Endothelial cell of umbilical vein (primary cell): ENCODE measurements around the gene TSEN54. TPM values are rescaled to one million over a fixed set of nuclear protein-coding genes. Genes with fewer than 3 reads are reported as not detected.

ENCODE experiments used
- BruUV-seq: library from RNA; stranded (reverse); fragments of 400-500 nt; replicated peaks from 2 replicates; lab custom pipeline; 2021; lab: Mats Ljungman, UMichigan
- CTCF ChIA-PET: fragments of 300-600, 350-600 bp; sonication (Branson Sonifier 250); formaldehyde crosslinking; loops from one replicate; lab custom pipeline; 2021; ENCODE audit warnings: antibody characterized with exemption, inconsistent platforms; lab: Charles Lee
- POLR2A ChIA-PET: fragments of 300-600, 350-600 bp; sonication (Branson Sonifier 250); formaldehyde crosslinking; loops from one replicate; lab custom pipeline; 2021; ENCODE audit warnings: antibody characterized with exemption, inconsistent platforms; lab: Charles Lee
- DNase-seq: peaks from one replicate; pipeline ENCODE4 v3.0.0-alpha.2; 2011; ENCODE audit warnings: low read depth, low spot score
- FAIRE-seq: peaks from 2 replicates; lab custom pipeline; 2011; peaks lifted over from hg19 to GRCh38; lab: Jason Lieb, UNC
- H2AFZ ChIP-seq: 2 replicates; pipeline ENCODE4 v1.6.0; 2012; ENCODE audit warnings: low read depth, low read length, control low read depth, inconsistent platforms
- H3K27ac ChIP-seq: 2 replicates; pipeline ENCODE4 v1.5.1; 2011; ENCODE audit warnings: low read depth, mild to moderate bottlenecking, control low read depth, low read length, moderate library complexity; ENCODE audit not compliant: insufficient read depth
- H3K27me3 ChIP-seq, 2 experiments: 2 replicates each; pipeline versions ENCODE4 v1.6.0 to v1.6.1; 2011; ENCODE audit warnings: low read length in 2 of 2, mixed read lengths in 1 of 2; ENCODE audit not compliant: control insufficient read depth in 2 of 2, insufficient read depth in 2 of 2
- H3K36me3 ChIP-seq, 2 experiments: 2 replicates in 1 of 2; 3 replicates in 1 of 2; pipeline ENCODE4 v1.5.1; 2011; ENCODE audit warnings: low read length in 2 of 2, mild to moderate bottlenecking in 1 of 2, moderate library complexity in 1 of 2; ENCODE audit not compliant: control insufficient read depth in 2 of 2, insufficient read depth in 2 of 2; ENCODE audit errors: extremely low read depth in 1 of 2
- H3K4me1 ChIP-seq: 3 replicates; pipeline ENCODE4 v1.5.1; 2011; ENCODE audit warnings: mild to moderate bottlenecking, low read length; ENCODE audit not compliant: control insufficient read depth, insufficient read depth; ENCODE audit errors: extremely low read depth
- H3K4me2 ChIP-seq: 2 replicates; pipeline ENCODE4 v1.6.1; 2011; ENCODE audit warnings: low read length, control low read depth, mixed read lengths; ENCODE audit not compliant: insufficient read depth
- H3K4me3 ChIP-seq, 3 experiments: fragments of 200-600 bp in 1 of 3; sonication (generic), shearing (Covaris generic) in 1 of 3; replicated peaks in 1 of 3; 2 replicates each; pipeline ENCODE4 v1.5.1; 2011 to 2016; ENCODE audit warnings: control low read depth in 3 of 3, low read length in 3 of 3, mild to moderate bottlenecking in 2 of 3, inconsistent platforms in 1 of 3, low read depth in 1 of 3, moderate library complexity in 1 of 3; ENCODE audit not compliant: insufficient read depth in 1 of 3
- H3K79me2 ChIP-seq: 2 replicates; pipeline ENCODE4 v1.6.0; 2012; ENCODE audit warnings: low read length, inconsistent platforms; ENCODE audit not compliant: control insufficient read depth, insufficient read depth
- H3K9ac ChIP-seq: replicated peaks from 2 replicates; pipeline ENCODE3; 2011; ENCODE audit warnings: low read length, control low read depth; ENCODE audit not compliant: insufficient read depth; ENCODE audit errors: extremely low read depth
- H3K9me1 ChIP-seq: replicated peaks from 3 replicates; pipeline ENCODE4 v1.6.0; 2011; ENCODE audit warnings: mild to moderate bottlenecking, low read length; ENCODE audit not compliant: control insufficient read depth, insufficient read depth; ENCODE audit errors: extremely low read depth
- H3K9me3 ChIP-seq: replicated peaks from 2 replicates; pipeline ENCODE4 v1.5.1; 2012; ENCODE audit warnings: low read length, inconsistent platforms; ENCODE audit not compliant: control insufficient read depth, insufficient read depth
- H4K20me1 ChIP-seq: replicated peaks from 2 replicates; pipeline ENCODE3; 2011; ENCODE audit warnings: mild to moderate bottlenecking, low read length; ENCODE audit not compliant: control insufficient read depth, insufficient read depth; ENCODE audit errors: extremely low read depth
- EZH2 ChIP-seq: IDR thresholded peaks from 2 replicates; pipeline ENCODE4 v1.6.1; 2012; ENCODE audit warnings: borderline replicate concordance, low read depth, mild to moderate bottlenecking, moderate library complexity, low read length, inconsistent platforms; ENCODE audit not compliant: severe bottlenecking
- FOS ChIP-seq: IDR thresholded peaks from 2 replicates; pipeline ENCODE4 v1.6.1; 2011; ENCODE audit warnings: mild to moderate bottlenecking, low read length, moderate library complexity, borderline replicate concordance; ENCODE audit not compliant: insufficient read depth
- GATA2 ChIP-seq: IDR thresholded peaks from 2 replicates; pipeline ENCODE4 v1.7.0; 2011; ENCODE audit warnings: low read depth, mild to moderate bottlenecking, moderate library complexity, mixed read lengths, low read length; ENCODE audit not compliant: insufficient read length, insufficient read depth
- JUN ChIP-seq: IDR thresholded peaks from 2 replicates; pipeline ENCODE4 v1.6.1; 2011; ENCODE audit warnings: borderline replicate concordance, low read depth; ENCODE audit not compliant: insufficient read length, insufficient read depth
- MYC ChIP-seq: IDR thresholded peaks from one replicate; pipeline ENCODE4 v1.6.1; 2011; ENCODE audit warnings: mild to moderate bottlenecking, low read depth, low read length
- POLR2A ChIP-seq: IDR thresholded peaks from 2 replicates; pipeline ENCODE4 v1.6.1; 2012; ENCODE audit warnings: low read depth, mild to moderate bottlenecking, control low read depth, low read length
- POLR2AphosphoS5 ChIP-seq: IDR thresholded peaks from 2 replicates; pipeline ENCODE4 v1.6.1; 2012; ENCODE audit warnings: low read depth, mild to moderate bottlenecking, control low read depth, low read length, moderate library complexity; ENCODE audit not compliant: insufficient read depth
- dilution Hi-C: fragments of 300-500 bp; cut with MboI; formaldehyde crosslinking; loops from one replicate; pipeline ENCODE4 v1.15.0; 2019; ENCODE audit warnings: low sequenced_read_pairs; ENCODE audit not compliant: extremely low pct_ligation_motif_present
- intact Hi-C: fragments of 100-400 bp; cut with micrococcal nuclease; formaldehyde crosslinking; loops from one replicate; pipeline ENCODE4 v1.10.0; 2022
- polyA plus RNA-seq, 4 experiments: library from polyadenylated mRNA; depleted of rRNA in 3 of 4; stranded (reverse) in 3 of 4; unstranded in 1 of 4; fragments of >200 nt; gene quantifications; 2 replicates each; pipeline versions ENCODE4 v1.2.1 to v1.2.3, GENCODE V29; 2011 to 2012; ENCODE audit warnings: missing spikeins in 1 of 4
- total RNA-seq: library from RNA; stranded (reverse); gene quantifications from 2 replicates; pipeline ENCODE4 v1.2.3, GENCODE V29; 2021
- TF ChIP-seq, protein P1 (sequence below): IDR thresholded peaks from 2 replicates; pipeline ENCODE4 v1.6.1; 2011; ENCODE audit not compliant: insufficient read depth, insufficient read length
- TF ChIP-seq, protein P2 (sequence below), 2 donors: IDR thresholded peaks; 1 replicate in 1 of 2; 2 replicates in 1 of 2; pipeline ENCODE4 v1.5.1; 2011; ENCODE audit warnings: low read length in 2 of 2, mild to moderate bottlenecking in 2 of 2, moderate library complexity in 2 of 2, control low read depth in 1 of 2, inconsistent platforms in 1 of 2, low read depth in 1 of 2; ENCODE audit not compliant: insufficient read depth in 1 of 2; ENCODE audit errors: extremely low read depth in 1 of 2

The TSEN54 gene
- total and polyA plus RNA-seq, 2 donors (not counting 3 experiments of a cell fraction or from before 2014, with no cell fraction given): 22.3 to 26.3 TPM

GRCh38 chr17:75531721-75532072 lies 15.4 kb downstream of the TSEN54 start:
- no peak overlapping the region for H3K9ac ChIP-seq
- no peak overlapping the region for H2AFZ ChIP-seq
- FAIRE-seq (no peak), DNase-seq (no peak)
- no peaks in the 10 kb centered on the region for H3K9me1 ChIP-seq
- H3K27me3 ChIP-seq: no peaks in the 10 kb centered on the region
- no peaks in the 10 kb centered on the region for H3K9me3 ChIP-seq
- no TSS peak for BruUV-seq
- no peaks in the 10 kb centered on the region for H3K36me3 ChIP-seq
- H3K4me3 ChIP-seq: no peak overlapping the region
- H4K20me1 ChIP-seq: no peaks in the 10 kb centered on the region
- ChIA-PET POLR2A (no interaction called here), CTCF (no interaction called here)
- intact Hi-C loops: no loop called here
- dilution Hi-C loops: no loop called here
- no peak overlapping the region for H3K4me2 ChIP-seq
- H3K4me1 ChIP-seq: no peaks in the 10 kb centered on the region
- H3K79me2 ChIP-seq: no peaks in the 10 kb centered on the region
- no peak overlapping the region for H3K27ac ChIP-seq
- no peak for TF ChIP-seq POLR2A
- no peak for TF ChIP-seq EZH2
- TF ChIP-seq, protein P1, sequence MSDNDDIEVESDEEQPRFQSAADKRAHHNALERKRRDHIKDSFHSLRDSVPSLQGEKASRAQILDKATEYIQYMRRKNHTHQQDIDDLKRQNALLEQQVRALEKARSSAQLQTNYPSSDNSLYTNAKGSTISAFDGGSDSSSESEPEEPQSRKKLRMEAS: no peak
- TF ChIP-seq, protein P2, sequence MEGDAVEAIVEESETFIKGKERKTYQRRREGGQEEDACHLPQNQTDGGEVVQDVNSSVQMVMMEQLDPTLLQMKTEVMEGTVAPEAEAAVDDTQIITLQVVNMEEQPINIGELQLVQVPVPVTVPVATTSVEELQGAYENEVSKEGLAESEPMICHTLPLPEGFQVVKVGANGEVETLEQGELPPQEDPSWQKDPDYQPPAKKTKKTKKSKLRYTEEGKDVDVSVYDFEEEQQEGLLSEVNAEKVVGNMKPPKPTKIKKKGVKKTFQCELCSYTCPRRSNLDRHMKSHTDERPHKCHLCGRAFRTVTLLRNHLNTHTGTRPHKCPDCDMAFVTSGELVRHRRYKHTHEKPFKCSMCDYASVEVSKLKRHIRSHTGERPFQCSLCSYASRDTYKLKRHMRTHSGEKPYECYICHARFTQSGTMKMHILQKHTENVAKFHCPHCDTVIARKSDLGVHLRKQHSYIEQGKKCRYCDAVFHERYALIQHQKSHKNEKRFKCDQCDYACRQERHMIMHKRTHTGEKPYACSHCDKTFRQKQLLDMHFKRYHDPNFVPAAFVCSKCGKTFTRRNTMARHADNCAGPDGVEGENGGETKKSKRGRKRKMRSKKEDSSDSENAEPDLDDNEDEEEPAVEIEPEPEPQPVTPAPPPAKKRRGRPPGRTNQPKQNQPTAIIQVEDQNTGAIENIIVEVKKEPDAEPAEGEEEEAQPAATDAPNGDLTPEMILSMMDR (IDR thresholded peaks at IDR 0.05; ENCODE audit: extremely low read depth in 1 of 2, insufficient read depth in 1 of 2, low read depth in 1 of 2, low read length in 2 of 2): no peak
- no peak for TF ChIP-seq JUN
- TF ChIP-seq MYC: no peak
- TF ChIP-seq POLR2AphosphoS5: no peak
- no peak for TF ChIP-seq FOS
- TF ChIP-seq GATA2: no peak
